Measurements from ENCODE around the gene BANP. TPM values are rescaled to one million over a fixed set of nuclear protein-coding genes. Genes with fewer than 3 reads are reported as not detected.

The BANP gene
- total and polyA plus RNA-seq, 2 of the 8 experiments (the other 6 are each of a cell fraction or from before 2014, with no cell fraction given): 25.8 to 39.8 TPM

GRCh38 chr16:88016964-88017363, 65.7 kb downstream of the BANP start (continued):
- TF ChIP-seq CHD2 (IDR thresholded peaks at IDR 0.05; ENCODE audit: low read length): no peak
- TF ChIP-seq SIRT6 (IDR thresholded peaks at IDR 0.05; ENCODE audit: low read length): no peak
- no peak for TF ChIP-seq HDAC6 (IDR thresholded peaks at IDR 0.05; ENCODE audit: low read depth, low read length)
- no peak for TF ChIP-seq NRF1 (IDR thresholded peaks at IDR 0.05; ENCODE audit: low read depth, low read length)
- no peak for TF ChIP-seq ASH2L (IDR thresholded peaks at IDR 0.05; ENCODE audit: low read length)
- no peak for TF ChIP-seq SAP30 (IDR thresholded peaks at IDR 0.05; ENCODE audit: insufficient read depth, insufficient replicate concordance, low read length)
- TF ChIP-seq CBX5 (IDR thresholded peaks at IDR 0.05; ENCODE audit: low read depth, low read length): no peak
- TF ChIP-seq TEAD4 (IDR thresholded peaks at IDR 0.05; ENCODE audit: low read depth, low read length): no peak
- no peak for TF ChIP-seq CEBPB (IDR thresholded peaks at IDR 0.05; ENCODE audit: low read depth, low read length)
- TF ChIP-seq POU5F1 (IDR thresholded peaks at IDR 0.05; ENCODE audit: low read depth, low read length): no peak
